Hindlimb muscle (tissue), 1 donor: ENCODE data around the gene DMXL1. TPM values are rescaled to one million over a fixed set of nuclear protein-coding genes. Genes with fewer than 3 reads are reported as not detected.

Experiments
- DNase-seq: peaks from one replicate; pipeline ENCODE4 v3.0.0-alpha.2; 2013
- polyA plus RNA-seq: library from polyadenylated mRNA; unstranded; fragments of 120-200 nt; gene quantifications from one replicate; pipeline ENCODE4 v1.2.1, GENCODE V29; 2013; ENCODE audit not compliant: insufficient read length

DMXL1 gene
- polyA plus RNA-seq, 1 donor: 20.1 TPM

- no peak for DNase-seq
Observed at GRCh38 chr5:119291056-119291455, 220.2 kb downstream of the DMXL1 start.

DNA sequence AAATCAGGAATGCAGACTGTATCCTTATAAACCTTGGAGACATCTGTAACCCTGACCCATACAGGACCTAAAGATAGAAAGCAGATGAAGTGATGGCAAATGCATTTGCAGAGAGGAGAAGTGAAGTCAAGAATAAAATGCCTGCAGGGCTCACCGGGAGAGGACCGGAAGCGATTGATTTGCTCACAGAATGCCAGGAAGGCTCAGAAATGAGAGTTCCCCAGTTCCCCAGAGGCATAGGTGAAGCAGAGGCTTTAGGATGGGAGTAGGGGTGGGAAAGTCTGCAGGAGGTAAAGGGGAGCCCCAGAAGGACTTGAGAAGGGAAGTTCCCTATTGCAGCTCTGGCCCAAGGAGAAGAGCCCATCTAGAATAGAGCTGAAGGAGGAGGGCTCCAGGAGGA lies 221.0 kb downstream of the DMXL1 start:
- DNase-seq: no peak

- no peak for DNase-seq
Observed at GRCh38 chr5:119292701-119293515, 222.0 kb downstream of the DMXL1 start.

- DNase-seq: no peak
Observed at GRCh38 chr5:119293516-119293829, 222.6 kb downstream of the DMXL1 start.

Other genes with a start within 250 kb of the DMXL1 start
- gene DTWD2, start 82.5 kb upstream of the DMXL1 start, polyA plus RNA-seq: 11.0 TPM